DMS53 (cell line): ENCODE measurements around the gene RRP8.

Experiments
- DNase-seq: peaks from one replicate; lab custom pipeline; 2025; lab: John Stamatoyannopoulos, UW

RRP8 gene

DNA sequence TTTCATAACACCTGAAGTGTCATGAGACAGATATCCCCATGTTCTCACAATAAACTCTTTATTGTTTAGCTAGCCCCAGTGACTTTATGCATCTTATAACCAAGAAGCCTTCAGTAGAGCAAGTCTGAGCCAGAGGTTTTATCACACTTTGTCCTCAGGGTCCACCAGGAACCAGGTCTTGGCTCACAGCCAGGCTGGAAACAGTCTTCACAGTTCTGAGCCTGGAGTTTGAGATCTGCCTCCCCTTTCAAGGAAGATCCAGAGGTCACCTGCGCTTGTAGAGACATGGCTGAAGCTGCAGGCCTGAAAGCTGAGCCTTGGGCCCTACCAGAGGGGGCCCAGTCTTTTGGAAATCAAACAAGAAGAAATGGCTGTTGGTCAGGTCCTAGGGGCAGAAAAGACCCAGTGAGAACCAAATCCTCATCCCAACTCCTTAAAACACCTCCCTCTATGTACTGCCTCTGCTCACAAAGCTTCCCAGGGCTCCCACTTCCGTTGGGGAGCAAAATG, 3.5 kb downstream of the RRP8 start:
- DNase-seq: no peak

DNA sequence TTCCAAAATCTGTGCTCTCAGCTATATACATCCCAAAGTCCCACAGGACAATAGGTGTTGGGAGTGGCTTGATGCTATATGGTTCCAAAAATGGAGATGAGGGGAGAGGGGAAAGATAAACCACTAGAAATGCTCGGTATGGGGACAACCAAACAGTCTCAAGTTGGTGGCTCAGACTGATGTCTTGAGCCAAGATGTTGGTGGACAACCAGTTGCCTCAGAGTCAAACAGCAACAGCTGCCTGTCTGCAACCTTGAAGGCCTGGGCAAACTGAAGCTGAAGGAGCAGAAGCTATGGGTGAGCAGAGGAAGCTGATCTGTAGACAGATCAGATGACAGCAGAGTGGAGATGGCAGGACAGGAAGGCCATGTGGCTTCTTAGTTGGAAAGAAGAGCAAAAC, 4.0 kb downstream of the RRP8 start:
- no peak for DNase-seq

DNA sequence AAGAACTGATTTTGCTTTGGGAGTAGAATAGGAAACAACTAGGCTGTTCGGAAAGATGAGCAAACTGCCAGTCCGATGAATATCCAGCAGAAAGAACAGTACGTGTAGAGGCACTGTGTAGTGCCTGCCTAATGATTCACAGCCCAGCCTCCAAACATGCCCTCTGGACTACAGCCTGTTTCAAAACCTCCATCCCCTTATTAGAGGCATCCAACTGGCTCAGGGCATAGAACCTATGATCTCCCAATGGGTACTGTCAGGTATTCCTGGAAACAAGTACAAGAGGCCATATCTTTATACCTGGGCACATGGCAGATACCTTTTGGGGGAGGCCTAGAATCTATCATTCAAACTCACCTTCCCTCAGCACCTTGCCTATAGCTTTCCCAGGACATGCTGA, 4.9 kb downstream of the RRP8 start:
- no peak for DNase-seq

DNA sequence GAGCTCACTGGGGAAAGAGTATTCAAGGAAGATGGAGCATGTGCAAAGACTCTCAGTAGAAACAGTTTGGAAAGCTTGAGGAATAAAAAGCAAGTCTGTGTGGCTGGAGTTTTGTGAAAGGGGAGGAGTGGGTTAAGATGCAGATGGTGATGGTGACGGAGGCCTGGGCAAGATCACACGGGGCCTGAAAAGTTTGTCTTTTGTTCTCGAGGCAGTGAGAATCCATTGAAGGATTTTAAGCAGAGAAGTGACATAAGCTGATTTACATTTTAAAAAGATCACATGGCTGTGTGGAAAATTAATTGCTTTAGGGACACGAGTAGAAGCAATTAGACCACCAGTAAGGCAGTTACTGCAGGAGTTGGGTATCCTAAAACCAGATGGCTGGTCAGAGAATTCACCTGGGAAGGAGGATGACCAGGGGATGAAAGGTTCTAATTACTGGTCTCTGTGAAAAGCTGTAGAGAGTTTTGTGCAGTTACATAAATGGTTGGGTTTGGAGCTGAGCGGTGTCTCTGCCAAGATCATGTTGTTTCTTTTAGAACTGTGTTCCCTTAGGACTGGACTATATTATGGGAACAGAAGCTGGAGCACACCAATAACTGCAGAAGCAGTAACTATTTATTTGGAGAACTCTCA, 7.1 kb downstream of the RRP8 start:
- DNase-seq: no peak

DNA sequence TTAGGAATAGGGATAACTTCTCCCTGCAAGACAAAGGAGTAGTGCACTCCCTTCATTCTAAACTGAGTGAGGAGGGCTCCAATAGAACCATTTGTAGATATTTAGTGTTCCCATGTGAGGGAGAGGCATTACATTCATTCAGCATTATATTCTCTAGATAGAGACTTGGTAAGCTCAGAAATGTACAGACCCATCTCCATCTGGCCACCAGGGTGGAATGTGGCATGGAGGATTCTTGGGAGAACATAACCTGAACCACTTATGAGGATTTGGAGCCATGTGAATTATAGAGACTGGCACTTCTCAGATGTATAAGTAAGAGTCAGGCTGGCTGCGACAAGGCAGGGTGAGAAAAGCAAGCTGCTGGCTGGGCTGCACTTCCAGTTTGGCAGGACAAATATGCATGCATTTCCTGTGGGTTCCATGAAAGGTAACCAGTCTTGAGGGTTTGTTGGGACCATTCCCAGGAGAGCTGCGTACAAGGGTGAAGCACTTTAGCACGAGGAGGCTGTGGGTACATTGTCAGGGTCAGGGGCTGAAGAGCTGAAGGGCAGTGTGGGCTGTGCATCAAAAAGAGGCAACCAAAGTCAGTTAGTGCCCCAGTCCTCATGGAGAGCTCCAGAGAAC, 9.2 kb downstream of the RRP8 start:
- no peak for DNase-seq

DNA sequence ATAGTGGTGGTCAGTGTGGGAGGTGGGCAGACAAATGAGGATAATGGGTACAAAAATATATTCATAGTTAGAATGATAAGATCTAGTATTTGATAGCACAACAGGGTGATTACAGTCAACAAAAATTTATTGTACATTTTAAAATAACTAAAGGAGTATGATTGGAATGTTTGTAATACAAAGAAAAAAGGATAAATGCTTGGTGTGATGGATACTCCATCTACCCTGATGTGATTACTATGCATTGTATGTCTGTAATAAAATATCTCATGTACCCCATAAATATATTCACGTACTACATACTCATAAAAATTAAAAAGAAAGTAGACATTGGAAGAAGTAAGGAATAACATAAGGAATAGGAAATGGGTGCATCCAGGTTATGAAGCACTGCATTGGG, 15.4 kb downstream of the RRP8 start:
- DNase-seq: no peak

DNA sequence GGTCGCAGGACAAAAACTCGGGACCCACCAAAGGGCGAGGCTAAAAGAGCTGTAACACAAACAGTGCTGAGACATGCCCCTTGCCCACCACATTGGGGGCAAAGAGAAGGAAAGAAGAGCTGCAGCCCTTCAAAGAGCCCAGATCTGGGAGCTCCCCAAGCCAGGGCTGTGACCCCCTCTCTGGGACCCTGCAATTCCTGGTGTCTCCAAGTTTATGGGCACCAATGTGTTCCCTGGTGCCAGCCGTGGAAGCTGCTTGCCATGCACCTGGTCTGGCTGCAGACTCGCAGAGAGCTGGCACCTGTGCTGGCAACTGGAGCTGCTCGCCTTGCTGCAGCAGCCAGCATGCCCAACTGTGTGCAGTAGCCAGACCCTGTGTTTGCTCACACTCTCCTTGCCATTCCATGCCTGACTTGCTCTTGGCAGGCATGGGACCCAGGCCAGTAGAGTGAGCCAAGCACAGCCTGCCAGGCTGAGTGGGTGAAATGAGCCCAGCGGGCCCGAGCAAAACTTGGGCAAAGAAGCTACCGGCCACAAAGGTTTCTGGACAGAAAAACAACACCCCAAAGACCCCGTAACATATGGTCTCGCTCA, 16.0 kb downstream of the RRP8 start:
- peak; percentile 20 for DNase-seq

DNA sequence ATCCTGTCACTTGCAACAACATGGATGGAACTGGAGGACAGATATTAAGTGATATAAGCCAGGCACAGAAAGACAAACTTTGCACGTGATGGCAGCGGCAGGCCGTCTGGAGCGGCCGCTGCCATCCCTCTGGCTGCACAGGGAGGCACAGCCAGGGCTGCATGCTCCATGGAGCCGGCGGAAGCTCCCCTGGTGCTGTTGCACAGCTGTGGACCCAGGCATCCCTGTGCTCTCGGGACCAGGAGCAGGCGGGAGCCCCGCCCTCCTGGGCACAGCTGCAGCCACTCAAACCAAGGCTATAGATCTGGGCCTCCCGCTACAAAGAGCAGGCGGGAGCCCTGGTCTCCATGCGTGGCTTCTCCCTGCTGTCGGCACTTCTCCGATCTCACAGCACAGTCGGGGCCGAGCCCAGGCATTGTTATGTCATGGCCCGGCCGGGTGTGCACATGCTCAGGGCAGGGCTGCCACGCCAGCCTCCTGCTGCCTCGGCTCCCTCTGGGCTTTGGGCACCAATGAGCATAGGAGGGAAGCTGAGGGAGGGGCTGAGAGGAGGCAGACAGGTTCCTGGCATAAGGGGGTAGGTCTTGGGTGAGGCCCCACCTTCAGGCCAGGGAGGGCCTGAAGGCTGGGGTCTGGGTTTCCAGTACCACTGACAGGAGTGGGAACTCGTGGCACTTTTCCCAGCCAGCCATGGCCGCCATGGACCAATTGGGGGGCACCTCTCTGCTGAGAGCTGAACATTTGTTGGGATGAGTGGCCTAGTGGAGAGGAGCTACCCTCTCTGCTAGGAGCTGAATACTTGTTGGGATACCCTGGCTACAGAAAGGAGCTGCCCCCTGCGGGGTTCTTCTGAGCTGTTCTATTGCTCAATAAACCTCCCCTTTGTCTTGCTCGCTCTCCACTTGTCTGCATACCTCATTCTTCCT, 16.7 kb downstream of the RRP8 start:
- peak; percentile 80 for DNase-seq

DNA sequence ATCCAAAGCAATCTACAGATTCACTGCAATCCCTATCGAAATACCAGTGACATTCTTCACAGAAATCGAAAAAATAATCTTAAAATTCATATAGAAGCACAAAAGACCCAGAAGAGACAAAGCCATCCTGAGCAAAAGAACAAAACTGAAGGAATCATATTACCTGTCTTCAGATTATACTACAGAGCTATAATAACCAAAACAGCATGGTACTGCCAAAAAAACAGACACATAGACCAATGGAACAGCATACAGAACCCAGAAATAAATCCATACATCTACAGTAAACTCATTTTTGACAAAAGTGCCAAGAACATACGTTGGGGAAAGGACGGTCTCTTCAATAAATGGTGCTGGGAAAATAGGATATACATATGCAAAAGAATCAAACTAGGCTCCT, 18.9 kb downstream of the RRP8 start:
- no peak for DNase-seq

DNA sequence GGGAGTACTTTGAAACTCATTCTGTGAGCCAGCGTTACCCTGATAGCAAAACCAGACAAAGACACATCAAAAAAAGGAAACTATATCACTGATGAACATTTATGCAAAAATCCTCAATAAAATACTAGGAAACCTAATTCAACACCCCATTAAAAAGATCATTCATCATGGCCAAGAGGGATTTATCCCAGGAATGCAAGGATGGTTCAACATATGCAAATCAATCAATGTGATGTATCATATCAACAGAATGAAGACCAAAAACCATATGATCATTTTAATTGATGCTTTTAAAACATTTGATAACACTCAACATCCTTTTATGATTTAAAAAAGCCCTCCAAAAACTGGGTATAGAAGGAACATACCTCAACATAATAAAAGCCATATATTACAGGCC, 19.8 kb downstream of the RRP8 start:
- no peak for DNase-seq

DNA sequence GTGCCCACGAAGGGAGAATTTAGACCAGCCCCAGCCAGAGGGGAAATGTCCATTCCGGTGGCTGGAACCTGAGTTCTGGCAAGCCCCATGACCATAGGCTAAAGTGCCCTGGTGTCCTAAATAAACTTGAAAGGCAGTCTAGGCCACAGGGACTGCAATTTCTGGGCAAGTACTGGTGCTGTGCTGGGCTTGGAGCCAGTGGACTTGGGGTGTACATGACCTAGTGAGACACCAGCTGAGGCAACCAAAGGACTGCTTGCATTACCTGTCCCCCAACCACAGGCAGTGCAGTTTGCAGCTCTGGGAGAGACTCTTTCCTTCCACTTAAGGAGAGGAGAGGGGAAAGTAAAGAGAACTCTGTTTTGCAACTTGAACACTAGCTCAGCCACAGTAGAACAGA, 23.7 kb downstream of the RRP8 start:
- DNase-seq: no peak

DNA sequence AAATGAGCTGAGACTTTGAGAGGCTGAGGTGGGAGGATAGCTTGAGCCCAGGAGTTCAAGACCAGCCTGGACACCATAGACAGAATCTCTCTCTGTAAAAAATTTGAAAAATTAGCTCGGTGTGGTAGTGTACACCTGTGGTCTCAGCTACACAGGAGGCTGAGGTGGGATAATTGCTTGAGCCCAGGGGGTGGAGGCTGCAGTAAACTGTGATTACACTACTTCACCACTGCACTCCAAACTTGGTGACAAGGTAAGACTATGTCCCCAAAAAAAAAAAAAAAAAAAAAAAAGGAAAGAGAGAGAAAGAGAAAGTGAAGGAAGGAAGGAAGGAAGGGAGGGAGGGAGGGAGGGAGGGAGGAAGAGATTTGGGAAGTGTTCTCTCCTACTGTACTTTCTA, 25.3 kb downstream of the RRP8 start:
- DNase-seq: no peak

DNA sequence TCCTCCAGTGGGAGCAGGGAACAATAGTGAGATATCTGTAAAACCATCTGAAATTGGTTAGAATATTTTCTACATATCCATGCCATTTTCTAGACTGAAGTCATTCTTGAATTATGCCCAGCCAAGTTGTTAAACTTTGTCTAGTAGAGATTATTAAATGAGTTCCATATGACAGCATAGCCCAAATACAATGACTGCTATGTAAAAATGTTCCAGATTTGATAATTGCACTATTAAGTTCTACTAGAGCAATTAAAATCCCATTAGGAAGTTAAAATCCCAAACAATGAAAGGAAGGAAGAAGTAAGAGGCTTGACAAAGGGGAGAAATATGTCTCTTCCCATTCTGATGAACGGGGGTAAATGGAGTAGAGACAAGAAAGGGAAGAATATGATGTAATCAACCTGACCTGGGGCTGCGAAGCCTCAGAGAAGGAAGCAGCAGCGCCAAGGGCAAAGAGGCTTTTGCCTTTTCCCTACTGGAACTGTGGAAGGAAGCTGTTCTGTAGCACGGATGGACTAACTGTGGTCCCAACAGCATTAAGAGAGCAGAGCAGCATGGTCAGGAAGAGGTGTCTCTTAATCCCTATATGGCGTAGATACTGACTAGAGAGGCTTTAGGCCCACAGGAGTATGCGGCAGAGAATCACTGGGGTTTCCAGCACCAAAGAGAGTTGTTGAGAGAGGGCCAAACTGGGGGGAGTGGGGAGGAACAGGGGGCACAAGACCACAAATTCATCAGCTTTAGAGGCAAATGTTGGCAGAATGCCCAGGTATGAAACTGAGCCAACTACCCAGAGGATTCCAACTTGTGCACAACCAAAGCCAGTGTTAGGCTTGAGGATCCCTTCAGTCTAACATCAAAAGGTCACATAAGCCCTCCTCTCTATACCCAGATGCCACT, 26.7 kb downstream of the RRP8 start:
- DNase-seq: no peak

DNA sequence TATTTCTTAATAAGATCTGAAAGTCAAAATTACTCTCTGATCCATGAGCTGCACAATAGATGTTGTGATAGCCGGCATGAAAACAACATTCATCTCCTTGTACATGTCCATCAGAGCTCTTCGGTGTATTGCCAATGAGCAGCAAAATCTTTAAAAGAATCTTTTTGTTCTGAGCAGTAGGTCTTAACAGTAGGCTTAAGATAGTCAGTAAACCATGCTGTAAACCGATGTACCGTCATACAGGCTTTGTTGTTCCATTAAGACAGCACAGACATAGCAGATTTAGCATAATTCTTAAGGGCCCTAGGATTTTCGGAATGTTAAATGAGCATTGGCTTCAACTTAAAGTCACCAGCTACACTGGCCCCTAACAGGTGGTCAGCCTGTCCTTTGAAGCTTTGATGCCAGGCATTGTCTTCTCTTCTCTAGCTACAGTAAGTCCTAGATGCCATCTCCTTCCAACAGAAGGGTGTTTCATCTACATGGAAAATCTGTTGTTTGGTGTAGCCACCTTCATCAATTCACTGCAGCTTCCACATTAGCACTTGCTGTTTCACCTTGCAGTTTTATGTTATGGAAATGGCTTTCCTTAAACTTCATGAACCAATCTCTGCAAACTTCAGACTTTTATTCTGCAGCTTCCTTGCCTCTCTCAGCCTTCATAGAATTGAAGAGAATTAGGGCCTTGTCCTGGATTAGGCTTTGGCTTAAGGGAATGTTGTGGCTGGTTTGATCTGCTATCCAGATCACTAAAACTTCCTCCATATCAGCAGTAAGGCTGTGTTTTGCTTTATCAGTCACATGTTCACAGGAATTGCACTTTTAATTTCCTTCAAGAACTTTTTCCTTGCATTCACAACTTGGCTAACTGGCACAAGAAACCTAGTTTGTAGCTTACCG, 28.4 kb downstream of the RRP8 start:
- DNase-seq: no peak

DNA sequence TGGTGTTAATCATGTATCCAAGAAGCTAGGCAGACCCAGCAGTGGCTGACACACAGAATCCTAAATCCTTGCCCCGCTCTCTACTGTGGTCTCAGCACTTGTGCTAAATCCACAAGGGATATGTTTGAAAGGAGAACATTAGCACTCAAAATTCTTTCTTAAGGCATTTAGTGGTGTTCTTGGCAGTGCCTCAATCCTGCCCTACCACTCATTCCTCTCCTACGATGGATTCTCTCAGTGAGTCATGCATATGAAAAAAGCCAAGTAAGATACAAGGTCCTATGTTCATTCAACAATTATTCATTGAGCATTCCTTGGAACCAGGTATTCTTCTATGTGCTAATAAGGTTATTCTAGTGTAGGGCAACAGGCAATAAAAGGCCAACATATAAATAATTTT, 31.2 kb downstream of the RRP8 start:
- DNase-seq: no peak

DNA sequence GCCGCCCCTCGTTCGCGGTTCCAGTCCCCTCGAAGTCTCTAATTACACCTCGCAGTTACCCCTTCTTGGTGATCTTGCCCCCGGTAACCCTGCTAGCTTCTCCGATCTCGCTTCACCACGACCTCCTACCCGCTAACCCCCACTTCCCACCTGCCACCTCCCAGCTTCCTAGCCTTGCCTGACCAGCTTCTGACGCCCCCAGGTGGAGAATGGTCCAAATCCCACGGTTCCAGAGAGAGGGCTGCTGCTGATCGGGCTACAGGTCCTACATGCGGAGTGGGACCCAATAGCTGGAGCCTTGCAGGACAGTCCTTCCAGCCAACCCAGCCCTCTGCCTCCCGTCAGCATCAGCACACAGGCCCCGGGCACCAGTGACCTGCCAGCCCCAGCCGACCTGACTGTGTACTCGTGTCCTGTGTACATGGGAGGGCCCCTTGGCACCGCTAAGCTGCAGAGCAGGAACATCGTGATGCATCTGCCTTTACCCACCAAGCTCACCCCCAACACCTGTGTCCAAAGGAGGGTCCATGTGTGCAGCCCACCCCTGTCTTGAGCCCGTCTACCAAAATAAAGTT, 31.9 kb downstream of the RRP8 start:
- DNase-seq: no peak

DNA sequence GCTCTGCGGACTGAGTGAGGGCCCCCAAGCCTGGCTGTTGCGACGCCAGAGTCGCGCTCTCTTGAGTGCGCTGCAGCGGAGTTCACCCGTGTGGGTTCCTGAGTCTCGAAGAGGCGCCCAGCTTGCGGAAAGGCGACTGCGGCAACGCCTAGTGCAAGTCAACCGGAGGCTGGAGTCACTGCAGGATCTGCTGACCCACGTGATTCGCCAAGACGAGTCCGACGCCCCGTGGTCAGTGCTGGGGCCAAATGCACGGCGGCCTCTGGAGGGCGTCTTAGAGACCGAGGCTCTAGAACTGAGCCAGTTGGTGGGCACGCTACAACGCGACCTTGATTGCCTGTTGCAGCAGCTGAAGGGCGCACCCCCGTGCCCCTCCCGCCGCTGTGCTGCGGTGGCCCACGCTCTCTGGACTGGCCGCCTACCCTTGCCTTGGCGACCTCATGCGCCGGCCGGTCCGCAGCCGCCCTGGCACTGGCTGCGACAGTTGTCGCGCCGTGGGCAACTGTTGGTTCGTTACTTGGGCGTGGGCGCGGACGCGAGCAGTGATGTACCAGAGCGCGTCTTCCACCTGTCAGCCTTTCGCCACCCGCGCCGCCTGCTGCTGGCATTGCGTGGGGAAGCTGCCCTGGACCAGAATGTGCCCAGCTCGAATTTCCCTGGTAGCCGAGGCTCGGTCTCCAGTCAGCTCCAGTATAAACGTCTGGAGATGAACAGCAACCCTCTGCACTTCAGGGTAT, 32.6 kb downstream of the RRP8 start:
- no peak for DNase-seq

DNA sequence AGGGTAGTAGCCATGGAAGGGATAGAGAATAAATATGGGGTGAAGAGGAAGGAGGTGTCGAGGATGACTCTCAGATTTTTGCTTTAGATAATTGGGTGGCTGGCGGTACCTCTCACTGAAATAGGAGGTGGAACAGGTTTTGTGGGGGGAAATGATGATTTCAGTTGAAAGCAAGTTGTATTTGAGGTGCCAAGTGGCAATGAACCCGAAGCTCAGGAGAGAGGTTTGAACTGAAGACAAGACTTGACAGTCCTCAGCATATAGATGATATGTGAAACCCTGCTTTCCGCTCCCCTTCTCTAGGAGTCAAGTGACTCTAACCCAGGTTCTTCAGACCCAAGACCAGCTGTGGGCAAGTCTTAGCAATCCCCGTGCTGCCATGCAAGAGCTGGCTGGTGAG, 33.7 kb downstream of the RRP8 start:
- no peak for DNase-seq

DNA sequence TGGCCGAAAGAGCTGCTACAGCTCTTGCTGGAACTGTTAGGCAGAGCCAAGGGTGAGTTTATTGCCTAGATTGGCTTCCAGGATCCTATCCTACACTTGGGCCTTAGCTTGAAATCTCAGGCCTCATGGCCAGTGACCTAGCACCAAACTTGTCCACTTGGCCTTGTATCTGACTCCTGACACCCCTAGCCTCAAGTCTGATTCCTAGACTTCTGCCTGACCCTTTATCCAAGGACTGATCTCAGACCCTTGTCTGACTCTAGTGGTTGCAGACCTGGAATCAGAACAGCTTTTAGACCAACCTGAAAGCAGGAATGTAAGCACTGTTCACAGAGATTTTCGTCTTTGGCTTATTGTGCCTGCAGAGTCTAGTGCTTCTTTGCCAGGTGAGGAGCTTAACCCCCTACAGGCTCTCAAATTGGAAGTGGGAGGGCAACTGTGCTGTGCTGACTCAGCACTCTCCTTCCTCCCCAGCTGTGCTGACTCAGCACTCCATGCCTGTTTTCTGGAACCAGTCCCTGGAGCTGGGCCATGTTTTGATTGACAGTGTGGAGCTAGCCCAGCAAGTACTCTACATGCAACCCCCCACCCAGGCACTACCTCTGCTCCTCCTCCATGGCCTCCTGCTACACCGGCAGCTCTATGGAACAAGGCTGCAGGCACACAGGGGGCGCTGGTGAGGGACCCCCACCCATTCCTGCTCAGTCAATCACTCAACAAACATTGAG, 35.1 kb downstream of the RRP8 start:
- DNase-seq: peak; percentile 35
